ENCODE results near the gene MGA.

Gene MGA

GRCh38 chr15:41730543-41730942 lies 70.3 kb downstream of the MGA start:
- H3K9me2 ChIP-seq (replicated peaks; ENCODE audit: insufficient read depth, low read length): no peaks in the 10 kb centered on the region

GRCh38 chr15:41732483-41732882 lies 72.3 kb downstream of the MGA start:
- Histone ChIP-seq H3K9me2 (replicated peaks; ENCODE audit: insufficient read depth, low read length) (no peaks in the 10 kb centered on the region), H3K9me3 (ENCODE audit: insufficient read depth, low read length) (no peaks in the 10 kb centered on the region), H3K36me3 (ENCODE audit: low read length) (peaks cover 9% of the 10 kb centered on the region; the same call in 1 of the 2 replicates), H3K9ac (ENCODE audit: low read length) (no peak overlapping the region), H3F3A (ENCODE audit: insufficient read depth) (peaks cover 6% of the 10 kb centered on the region; the same call in 1 of the 2 replicates), H3K4me2 (ENCODE audit: low read depth, low read length, poor library complexity, severe bottlenecking) (no peak overlapping the region), H4K20me1 (ENCODE audit: low read depth, low read length) (no peaks in the 10 kb centered on the region), H3K27ac (ENCODE audit: low read depth, low read length) (no peak overlapping the region), H3K27me3 (ENCODE audit: low read length) (no peaks in the 10 kb centered on the region), H3K4me3 (ENCODE audit: insufficient read depth, low read length, poor library complexity, severe bottlenecking) (no peak overlapping the region), H3K79me2 (ENCODE audit: insufficient read depth, low read length) (no peaks in the 10 kb centered on the region), H2AFZ (ENCODE audit: low read depth, low read length, severe bottlenecking) (no peak overlapping the region)
- TF ChIP-seq, protein P1, sequence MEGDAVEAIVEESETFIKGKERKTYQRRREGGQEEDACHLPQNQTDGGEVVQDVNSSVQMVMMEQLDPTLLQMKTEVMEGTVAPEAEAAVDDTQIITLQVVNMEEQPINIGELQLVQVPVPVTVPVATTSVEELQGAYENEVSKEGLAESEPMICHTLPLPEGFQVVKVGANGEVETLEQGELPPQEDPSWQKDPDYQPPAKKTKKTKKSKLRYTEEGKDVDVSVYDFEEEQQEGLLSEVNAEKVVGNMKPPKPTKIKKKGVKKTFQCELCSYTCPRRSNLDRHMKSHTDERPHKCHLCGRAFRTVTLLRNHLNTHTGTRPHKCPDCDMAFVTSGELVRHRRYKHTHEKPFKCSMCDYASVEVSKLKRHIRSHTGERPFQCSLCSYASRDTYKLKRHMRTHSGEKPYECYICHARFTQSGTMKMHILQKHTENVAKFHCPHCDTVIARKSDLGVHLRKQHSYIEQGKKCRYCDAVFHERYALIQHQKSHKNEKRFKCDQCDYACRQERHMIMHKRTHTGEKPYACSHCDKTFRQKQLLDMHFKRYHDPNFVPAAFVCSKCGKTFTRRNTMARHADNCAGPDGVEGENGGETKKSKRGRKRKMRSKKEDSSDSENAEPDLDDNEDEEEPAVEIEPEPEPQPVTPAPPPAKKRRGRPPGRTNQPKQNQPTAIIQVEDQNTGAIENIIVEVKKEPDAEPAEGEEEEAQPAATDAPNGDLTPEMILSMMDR (IDR thresholded peaks at IDR 0.05; ENCODE audit: insufficient read depth, low read length, poor library complexity, severe bottlenecking): no peak
- TF ChIP-seq EZH2phosphoT487 (conservative IDR thresholded peaks at IDR 0.05; ENCODE audit: low read length): no peak

More at GRCh38 chr15:41730543-41730942, 70.3 kb downstream of the MGA start:
- Histone ChIP-seq H3K4me3 (ENCODE audit: insufficient read depth, low read length, poor library complexity, severe bottlenecking) (peak overlapping the region; percentile 44), H3K4me2 (ENCODE audit: low read depth, low read length, poor library complexity, severe bottlenecking) (peak overlapping the region; percentile 77), H3K27me3 (ENCODE audit: low read length) (no peaks in the 10 kb centered on the region), H2AFZ (ENCODE audit: low read depth, low read length, severe bottlenecking) (peak overlapping the region; percentile 11), H3K36me3 (ENCODE audit: low read length) (0 out of 2 replicates have a peak, but pooled peaks cover 4% of the 10 kb centered on the region), H3K79me2 (ENCODE audit: insufficient read depth, low read length) (no peaks in the 10 kb centered on the region), H3K9ac (ENCODE audit: low read length) (peak overlapping the region; percentile 24; the same call in 1 of the 2 replicates), H4K20me1 (ENCODE audit: low read depth, low read length) (no peaks in the 10 kb centered on the region), H3K27ac (ENCODE audit: low read depth, low read length) (peak overlapping the region; percentile 74), H3F3A (ENCODE audit: insufficient read depth) (peaks cover 10% of the 10 kb centered on the region; the same call in 1 of the 2 replicates), H3K9me3 (ENCODE audit: insufficient read depth, low read length) (no peaks in the 10 kb centered on the region)
- TF ChIP-seq, protein P1 (IDR thresholded peaks at IDR 0.05; ENCODE audit: insufficient read depth, low read length, poor library complexity, severe bottlenecking): no peak
- no peak for TF ChIP-seq EZH2phosphoT487 (conservative IDR thresholded peaks at IDR 0.05; ENCODE audit: low read length)

DNA sequence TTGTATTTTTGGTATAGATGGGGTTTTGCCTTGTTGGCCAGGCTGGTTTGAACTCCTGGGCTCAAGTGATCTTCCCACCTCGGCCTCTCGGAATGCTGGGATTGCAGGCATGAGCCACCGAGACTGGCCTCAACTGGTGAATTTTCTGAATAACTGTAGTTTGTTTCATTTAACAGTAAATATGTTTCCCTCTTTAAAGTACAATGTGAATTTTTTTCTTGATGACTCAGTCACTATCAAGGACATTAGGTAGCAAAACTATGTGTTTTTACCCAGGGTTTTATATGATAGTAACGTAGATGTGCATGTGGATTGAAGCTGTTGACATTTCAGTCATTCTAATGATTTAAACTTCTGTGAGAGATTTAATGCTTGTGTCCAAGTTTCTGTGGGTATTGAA lies 73.9 kb downstream of the MGA start:
- H3K9me2 ChIP-seq (replicated peaks; ENCODE audit: insufficient read depth, low read length): no peaks in the 10 kb centered on the region
- H3K4me3 ChIP-seq (ENCODE audit: insufficient read depth, low read length, poor library complexity, severe bottlenecking): no peak overlapping the region
- TF ChIP-seq, protein P1 (IDR thresholded peaks at IDR 0.05; ENCODE audit: insufficient read depth, low read length, poor library complexity, severe bottlenecking): no peak
- TF ChIP-seq EZH2phosphoT487 (conservative IDR thresholded peaks at IDR 0.05; ENCODE audit: low read length): no peak
- H3K9ac ChIP-seq (ENCODE audit: low read length): no peak overlapping the region
- H3K9me3 ChIP-seq (ENCODE audit: insufficient read depth, low read length): no peaks in the 10 kb centered on the region
- no peaks in the 10 kb centered on the region for H3K79me2 ChIP-seq (ENCODE audit: insufficient read depth, low read length)
- no peak overlapping the region for H3K27ac ChIP-seq (ENCODE audit: low read depth, low read length)
- no peak overlapping the region for H2AFZ ChIP-seq (ENCODE audit: low read depth, low read length, severe bottlenecking)
- H3K36me3 ChIP-seq (ENCODE audit: low read length): peaks cover 9% of the 10 kb centered on the region; the same call in 1 of the 2 replicates
- H4K20me1 ChIP-seq (ENCODE audit: low read depth, low read length): no peaks in the 10 kb centered on the region
- H3K27me3 ChIP-seq (ENCODE audit: low read length): no peaks in the 10 kb centered on the region
- H3F3A ChIP-seq (ENCODE audit: insufficient read depth): 0 out of 2 replicates have a peak, but pooled peaks cover under 1% of the 10 kb centered on the region
- no peak overlapping the region for H3K4me2 ChIP-seq (ENCODE audit: low read depth, low read length, poor library complexity, severe bottlenecking)

Measured in SU-DHL-6 (cell line).